PC-3 (cell line): ENCODE data around the gene PPP1R13B.

Experiments used
- CTCF ChIP-seq: fragments of 300-600 bp; sonication (generic); conservative IDR thresholded peaks from 2 replicates; pipeline ENCODE4 v1.5.1; 2017; ENCODE audit warnings: antibody characterized with exemption, low read depth, mild to moderate bottlenecking, low read length
- EZH2 ChIP-seq: fragments of 300-600 bp; sonication (generic); IDR thresholded peaks from one replicate; pipeline ENCODE4 v1.6.1; 2017; ENCODE audit warnings: antibody characterized with exemption, mild to moderate bottlenecking, low read length; ENCODE audit not compliant: unreplicated experiment

- TF ChIP-seq CTCF (no peak), EZH2 (no peak)
Observed at GRCh38 chr14:103737432-103738045, 109.8 kb downstream of the PPP1R13B start.
